K562 (cell line): ENCODE results near the gene SETDB1. TPM values are rescaled to one million over a fixed set of nuclear protein-coding genes. Genes with fewer than 3 reads are reported as not detected.
A peak's percentile ranks its signal among the peaks of the same experiment; 100 is the strongest.

Source experiments
- ATAC-seq: fragments of 200-7000 bp; cut with Tn5 transposase; 3 replicates; pipeline ENCODE4 v1.9.1; 2020; ENCODE audit warnings: moderate library complexity
- BruUV-seq: library from RNA; stranded (reverse); fragments of 400-500 nt; replicated peaks from 2 replicates; lab custom pipeline; 2021; lab: Mats Ljungman, UMichigan
- CTCF ChIA-PET: fragments of 300-600 bp; formaldehyde crosslinking; extraction: SDS; loops from one replicate; lab custom pipeline; 2021; ENCODE audit warnings: low intra/inter-chr PET ratio; lab: Yijun Ruan, JAX
- POLR2A ChIA-PET: fragments of 300-600, 350-650 bp; sonication (Branson Sonifier 250); formaldehyde crosslinking; extraction: SDS; loops from one replicate; lab custom pipeline; 2021; ENCODE audit warnings: antibody characterized with exemption, inconsistent platforms; lab: Yijun Ruan, JAX
- DNase-seq, 4 experiments: peaks; one replicate each; pipeline versions ENCODE4 v3.0.0 to v3.0.0-alpha.2; 2011 to 2018; ENCODE audit warnings: low spot score in 3 of 4, mixed read lengths in 3 of 4; ENCODE audit errors: extremely low read depth in 1 of 4
- FAIRE-seq: peaks from 2 replicates; lab custom pipeline; 2011; peaks lifted over from hg19 to GRCh38; lab: Jason Lieb, UNC
- H2AFZ ChIP-seq: 2 replicates; pipeline ENCODE4 v1.6.0; 2011; ENCODE audit warnings: low read depth, low read length, control low read depth, inconsistent platforms
- H3K27ac ChIP-seq: fragments of 200-600 bp; 3 replicates; pipeline ENCODE4 v1.8.0; 2011; ENCODE audit warnings: low read depth, mild to moderate bottlenecking, control low read depth, inconsistent platforms, low read length, moderate library complexity, mixed read lengths; ENCODE audit errors: extremely low read depth
- H3K27me3 ChIP-seq, 2 experiments: fragments of 300-600 bp in 1 of 2; 2 replicates in 1 of 2; 3 replicates in 1 of 2; pipeline versions ENCODE4 v1.6.0 to v1.8.0; 2011; ENCODE audit warnings: inconsistent platforms in 2 of 2, low read length in 2 of 2, mild to moderate bottlenecking in 1 of 2, mixed read lengths in 1 of 2, moderate library complexity in 1 of 2; ENCODE audit not compliant: control insufficient read depth in 2 of 2, insufficient read depth in 2 of 2
- H3K36me3 ChIP-seq: fragments of 300-600 bp; 3 replicates; pipeline ENCODE4 v1.8.0; 2011; ENCODE audit warnings: mild to moderate bottlenecking, low read length, inconsistent platforms; ENCODE audit not compliant: control insufficient read depth, insufficient read depth
- H3K4me1 ChIP-seq, 2 experiments: fragments of 200-600 bp in 1 of 2; replicated peaks in 1 of 2; 2 replicates in 1 of 2; 3 replicates in 1 of 2; pipeline versions ENCODE4 v1.5.1 to v1.8.0; 2011; ENCODE audit warnings: inconsistent platforms in 2 of 2, low read length in 2 of 2, mild to moderate bottlenecking in 1 of 2, mixed read lengths in 1 of 2, moderate library complexity in 1 of 2; ENCODE audit not compliant: control insufficient read depth in 2 of 2, insufficient read depth in 2 of 2
- H3K4me2 ChIP-seq: 2 replicates; pipeline ENCODE4 v1.6.1; 2011; ENCODE audit warnings: low read length, control low read depth, inconsistent platforms, mixed read lengths; ENCODE audit not compliant: insufficient read depth
- H3K4me3 ChIP-seq: fragments of 200-600 bp; sonication (generic), shearing (Covaris generic); 2 replicates; pipeline ENCODE4 v1.5.1; 2016; ENCODE audit warnings: control low read depth, inconsistent platforms
- H3K79me2 ChIP-seq: fragments of 200-600 bp; 3 replicates; pipeline ENCODE4 v1.8.0; 2011; ENCODE audit warnings: low read length, inconsistent platforms; ENCODE audit not compliant: control insufficient read depth, insufficient read depth
- H3K9ac ChIP-seq, 2 experiments: 2 replicates each; pipeline versions ENCODE4 v1.6.0 to v1.6.1; 2011; ENCODE audit warnings: low read depth in 2 of 2, low read length in 2 of 2, control low read depth in 1 of 2, inconsistent platforms in 1 of 2, mild to moderate bottlenecking in 1 of 2, mixed read lengths in 1 of 2; ENCODE audit not compliant: insufficient read depth in 1 of 2
- H3K9me1 ChIP-seq: one replicate; pipeline ENCODE4 v1.6.0; 2011; ENCODE audit warnings: inconsistent platforms, mild to moderate bottlenecking, low read length, moderate library complexity; ENCODE audit not compliant: control insufficient read depth, insufficient read depth
- H3K9me3 ChIP-seq: replicated peaks from 2 replicates; pipeline ENCODE4 v1.5.1; 2011; ENCODE audit warnings: low read depth, low read length, inconsistent platforms; ENCODE audit not compliant: control insufficient read depth, insufficient read depth
- H4K20me1 ChIP-seq: replicated peaks from 2 replicates; pipeline ENCODE4 v1.6.1; 2011; ENCODE audit warnings: low read length, inconsistent platforms, mixed read lengths; ENCODE audit not compliant: control insufficient read depth, insufficient read depth
- CREB1 ChIP-seq, 2 experiments: sonication (generic) in 1 of 2; formaldehyde crosslinking in 1 of 2; IDR thresholded peaks; 2 replicates each; pipeline versions ENCODE4 v1.6.1 to v1.8.0; 2012 to 2022; ENCODE audit warnings: inconsistent platforms in 1 of 2, mild to moderate bottlenecking in 1 of 2, missing genetic modification reagents in 1 of 2, moderate library complexity in 1 of 2
- CREM ChIP-seq: IDR thresholded peaks from 2 replicates; pipeline ENCODE4 v1.6.1; 2014; ENCODE audit warnings: antibody characterized with exemption, low read depth
- DPF2 ChIP-seq: fragments of 450-650 bp; IDR thresholded peaks from 2 replicates; pipeline ENCODE4 v1.6.1; 2016
- ETS1 ChIP-seq: conservative IDR thresholded peaks from 2 replicates; pipeline ENCODE4 v1.6.1; 2011; ENCODE audit warnings: low read depth, mild to moderate bottlenecking, low read length; ENCODE audit not compliant: control insufficient read depth
- HDAC1 ChIP-seq, 2 experiments: fragments of 450-650 bp; IDR thresholded peaks; 2 replicates each; pipeline ENCODE4 v1.6.1; 2016 to 2017; ENCODE audit warnings: inconsistent platforms in 1 of 2, mild to moderate bottlenecking in 1 of 2, moderate library complexity in 1 of 2
- IRF9 ChIP-seq: fragments of 450-650 bp; IDR thresholded peaks from 2 replicates; pipeline ENCODE4 v1.6.1; 2016; ENCODE audit warnings: missing biosample characterization, missing genetic modification characterization
- KDM1A ChIP-seq, 2 experiments: fragments of 450-650 bp; IDR thresholded peaks; 2 replicates each; pipeline ENCODE4 v1.6.1; 2016; ENCODE audit warnings: mild to moderate bottlenecking in 2 of 2
- NR2C1 ChIP-seq, 2 experiments: fragments of 450-650 bp; IDR thresholded peaks; 2 replicates each; pipeline ENCODE4 v1.6.1; 2017; ENCODE audit warnings: mild to moderate bottlenecking in 2 of 2, antibody characterized with exemption in 1 of 2, inconsistent platforms in 1 of 2, missing compliant biosample characterization in 1 of 2, missing genetic modification characterization in 1 of 2
- POLR2G ChIP-seq: fragments of 200-400 bp; formaldehyde crosslinking; IDR thresholded peaks from 2 replicates; pipeline ENCODE4 v1.6.1; 2017; ENCODE audit warnings: low read depth, mild to moderate bottlenecking, antibody characterized with exemption, low read length, moderate library complexity
- RBBP5 ChIP-seq: fragments of 200-600 bp; sonication (generic); IDR thresholded peaks from 2 replicates; pipeline ENCODE4 v1.6.1; 2012; ENCODE audit warnings: borderline replicate concordance, mild to moderate bottlenecking, low read length, control low read depth, inconsistent platforms; ENCODE audit not compliant: insufficient read depth, poor library complexity, severe bottlenecking
- RBFOX2 ChIP-seq: fragments of 200-400 bp; formaldehyde crosslinking; IDR thresholded peaks from 2 replicates; pipeline ENCODE4 v1.6.1; 2017; ENCODE audit warnings: low read depth, mild to moderate bottlenecking, low read length, moderate library complexity
- RCOR1 ChIP-seq, 2 experiments: IDR thresholded peaks; 2 replicates each; pipeline ENCODE4 v1.6.1; 2012; ENCODE audit warnings: low read depth in 2 of 2, low read length in 2 of 2, borderline replicate concordance in 1 of 2, improper control_type of control experiment in 1 of 2
- ZKSCAN1 ChIP-seq: fragments of 150-350 bp; IDR thresholded peaks from 2 replicates; pipeline ENCODE4 v1.6.1; 2016; ENCODE audit warnings: low read depth, low read length
- ZNF165 ChIP-seq: fragments of 250-450 bp; sonication (Bioruptor Pico); IDR thresholded peaks from 2 replicates; pipeline ENCODE4 v1.4.0; 2020; ENCODE audit warnings: borderline replicate concordance
- WGBS: fragments of 100-300 bp; shearing (Covaris generic); methylation state at CpG from one replicate; pipeline ENCODE4 v1.1.6; 2016; ENCODE audit warnings: low coverage, mixed read lengths; ENCODE audit not compliant: insufficient coverage; ENCODE audit errors: missing lambda C conversion rate; 5-methylcytosine and 5-hydroxymethylcytosine counted together
- in situ Hi-C: fragments of 300-500 bp; cut with MboI; formaldehyde crosslinking; loops from 4 replicates; pipeline ENCODE4 v1.15.0; 2018; ENCODE audit warnings: inconsistent platforms, mixed read lengths
- intact Hi-C: fragments of 100-400 bp; cut with micrococcal nuclease; formaldehyde crosslinking; loops from 2 replicates; pipeline ENCODE4 v1.14.2; 2022
- polyA plus RNA-seq, 8 experiments: library from polyadenylated mRNA; depleted of rRNA in 4 of 8; stranded (reverse) in 5 of 8; unstranded in 3 of 8; fragments of >200 nt; fragmentation: Nextera tagmentation in 2 of 8; fragmentation: Illumina TruSeq in 1 of 8; extraction: Ambion mirVana in 2 of 8; extraction: Trizol in 1 of 8; gene quantifications; 2 replicates each; pipeline versions ENCODE4 v1.2.1 to v1.2.3, GENCODE V29; 2011 to 2014; ENCODE audit warnings: inconsistent platforms in 1 of 8, missing spikeins in 1 of 8
- total RNA-seq, 7 experiments: library from RNA; depleted of rRNA in 6 of 7; stranded (reverse); fragments of >200 nt in 6 of 7; fragmentation: Illumina TruSeq in 2 of 7; extraction: Trizol in 2 of 7; gene quantifications; 2 replicates each; pipeline versions ENCODE4 v1.2.1 to v1.2.3, GENCODE V29; 2011 to 2021; ENCODE audit warnings: low replicate concordance in 1 of 7

Gene SETDB1
- total and polyA plus RNA-seq, 9 of the 15 experiments (the other 6 are each of a cell fraction or from before 2014, with no cell fraction given): 21.5 to 64.4 (median 42.0) TPM

GRCh38 chr1:150970808-150971582 lies 44.8 kb downstream of the SETDB1 start (continued):
- peak; percentile 95 for TF ChIP-seq IRF9 (tag)
- TF ChIP-seq RCOR1 (IDR thresholded peaks at IDR 0.05; ENCODE audit: borderline replicate concordance in 1 of 2, low read depth in 2 of 2, low read length in 2 of 2): peak in 1 of 2 experiments; percentile 13; a peak in 1 of 4 replicates
- 0 out of 2 replicates have a peak, but pooled peaks have one; percentile 18 for TF ChIP-seq POLR2G
- TF ChIP-seq ZNF165 (CRISPR knock-in tag): no peak
- peak; percentile 34 for TF ChIP-seq RBBP5
- TF ChIP-seq, all 486 proteins: peak for 11

GRCh38 chr1:150971583-150972416 lies 45.6 kb downstream of the SETDB1 start:
- Histone ChIP-seq H2AFZ (no peak overlapping the region), H4K20me1 (peaks cover 34% of the 10 kb centered on the region), H3K4me1 (peaks cover 35 to 54% of the 10 kb centered on the region in 2 experiments), H3K27me3 (no peaks in the 10 kb centered on the region), H3K4me3 (peak overlapping the region; percentile 63), H3K4me2 (peak overlapping the region; percentile 92), H3K9me1 (peaks cover 5% of the 10 kb centered on the region), H3K79me2 (peaks cover 85% of the 10 kb centered on the region), H3K36me3 (peaks cover 58% of the 10 kb centered on the region; the same call in 2 of the 3 replicates), H3K9ac (peak overlapping the region; percentile 88 to 93; a peak in 3 of 4 replicates), H3K9me3 (no peaks in the 10 kb centered on the region), H3K27ac (no peak overlapping the region; the same call in 1 of the 3 replicates)
- FAIRE-seq (peak; percentile 32), DNase-seq (peak in 3 of 4 experiments; percentile 45 to 71 (median 57)), ATAC-seq (peak; percentile 24)
- POLR2A ChIA-PET: interaction anchor here (0.7 to 7.5 kb wide), 6 partner anchors 9 to 392 kb away, joined by 3 to 64 read pairs (median 4); partner anchors contain the start of genes ANXA9 and MCL1
- BruUV-seq: no TSS peak
- WGBS: 33% methylated on average over 6 of the region's 6 CpGs
- in situ Hi-C loops: no loop called here
- CTCF ChIA-PET: no interaction called here
- intact Hi-C loops: loop anchor here (10.0 kb wide), 1 partner anchor 357 kb away; no protein-coding TSS in a partner anchor
- 0 out of 4 replicates have a peak, but pooled peaks of 1 of the 2 experiments have one; percentile 7 for TF ChIP-seq HDAC1 (IDR thresholded peaks at IDR 0.05)
- TF ChIP-seq RBFOX2: 0 out of 2 replicates have a peak, but pooled peaks have one; percentile 42
- TF ChIP-seq NR2C1 (IDR thresholded peaks at IDR 0.05): peak; percentile 29; the same call in 1 of the 2 replicates
- TF ChIP-seq NR2C1 (tag; IDR thresholded peaks at IDR 0.05): no peak
- TF ChIP-seq ZKSCAN1: no peak
- TF ChIP-seq ETS1: 0 out of 2 replicates have a peak, but pooled peaks have one; percentile 23
- no peak for TF ChIP-seq CREB1 (IDR thresholded peaks at IDR 0.05)
- no peak for TF ChIP-seq CREB1 (CRISPR knock-in tag; IDR thresholded peaks at IDR 0.05)
- 0 out of 2 replicates have a peak, but pooled peaks have one; percentile 42 for TF ChIP-seq DPF2
- TF ChIP-seq CREM: peak; percentile 5; the same call in 1 of the 2 replicates
- peak; percentile 29 to 48; a peak in 1 of 4 replicates for TF ChIP-seq KDM1A (IDR thresholded peaks at IDR 0.05)
